Measurements from ENCODE around the gene TRAM2.

Gene TRAM2

DNA sequence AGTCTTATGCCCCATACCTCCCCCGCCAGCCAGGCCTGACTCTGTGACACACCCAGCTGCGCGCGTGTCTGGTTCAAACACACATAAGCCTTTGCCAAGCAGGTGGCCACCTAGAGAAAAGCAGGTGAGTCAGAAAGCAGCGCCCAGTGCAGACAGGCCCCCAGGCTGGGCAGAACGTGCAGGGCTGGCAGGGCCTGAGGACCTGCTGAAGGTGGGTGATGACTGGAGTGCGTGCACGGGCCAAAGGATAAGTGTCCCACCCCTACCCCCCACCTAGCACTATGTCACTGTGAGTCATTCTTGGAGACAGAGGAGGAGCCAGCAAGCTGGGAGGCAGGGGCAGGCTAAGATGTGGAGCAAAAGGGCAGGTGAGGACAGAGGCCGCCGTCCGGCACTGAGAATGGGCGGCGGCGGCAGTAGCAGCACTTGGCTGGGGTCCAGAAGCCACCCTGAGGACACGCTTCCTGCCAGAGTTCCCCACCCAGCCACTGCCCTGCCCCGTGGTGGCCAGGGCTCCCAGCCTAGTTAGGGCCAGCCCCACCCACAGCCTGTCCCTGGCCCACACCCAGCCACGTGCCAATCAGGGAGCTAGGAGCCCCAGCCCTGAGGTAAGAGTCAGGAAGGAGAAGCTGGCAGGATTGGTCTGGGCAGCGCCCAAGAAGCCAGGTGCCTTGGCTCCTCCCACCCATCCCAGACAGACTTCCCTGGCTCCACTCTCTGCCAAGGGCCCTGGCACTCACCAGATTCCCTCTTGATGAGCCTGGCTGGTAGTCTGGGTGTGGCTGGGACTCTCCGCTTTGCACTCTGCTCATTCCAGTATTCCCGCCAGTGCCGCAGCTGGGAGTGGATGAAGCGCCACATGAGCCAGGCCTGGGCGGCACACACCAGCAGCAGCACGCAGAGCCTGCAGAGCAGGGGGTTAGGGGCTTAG is 72.7 kb downstream of the TRAM2 start:
- TF ChIP-seq, protein P1, sequence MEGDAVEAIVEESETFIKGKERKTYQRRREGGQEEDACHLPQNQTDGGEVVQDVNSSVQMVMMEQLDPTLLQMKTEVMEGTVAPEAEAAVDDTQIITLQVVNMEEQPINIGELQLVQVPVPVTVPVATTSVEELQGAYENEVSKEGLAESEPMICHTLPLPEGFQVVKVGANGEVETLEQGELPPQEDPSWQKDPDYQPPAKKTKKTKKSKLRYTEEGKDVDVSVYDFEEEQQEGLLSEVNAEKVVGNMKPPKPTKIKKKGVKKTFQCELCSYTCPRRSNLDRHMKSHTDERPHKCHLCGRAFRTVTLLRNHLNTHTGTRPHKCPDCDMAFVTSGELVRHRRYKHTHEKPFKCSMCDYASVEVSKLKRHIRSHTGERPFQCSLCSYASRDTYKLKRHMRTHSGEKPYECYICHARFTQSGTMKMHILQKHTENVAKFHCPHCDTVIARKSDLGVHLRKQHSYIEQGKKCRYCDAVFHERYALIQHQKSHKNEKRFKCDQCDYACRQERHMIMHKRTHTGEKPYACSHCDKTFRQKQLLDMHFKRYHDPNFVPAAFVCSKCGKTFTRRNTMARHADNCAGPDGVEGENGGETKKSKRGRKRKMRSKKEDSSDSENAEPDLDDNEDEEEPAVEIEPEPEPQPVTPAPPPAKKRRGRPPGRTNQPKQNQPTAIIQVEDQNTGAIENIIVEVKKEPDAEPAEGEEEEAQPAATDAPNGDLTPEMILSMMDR (IDR thresholded peaks at IDR 0.05): no peak
- H3K4me3 ChIP-seq: peak overlapping the region; percentile 1
- peak overlapping the region; percentile 61 to 83 for H3K27ac ChIP-seq
- peak; percentile 96 for DNase-seq (ENCODE audit: low spot score)

DNA sequence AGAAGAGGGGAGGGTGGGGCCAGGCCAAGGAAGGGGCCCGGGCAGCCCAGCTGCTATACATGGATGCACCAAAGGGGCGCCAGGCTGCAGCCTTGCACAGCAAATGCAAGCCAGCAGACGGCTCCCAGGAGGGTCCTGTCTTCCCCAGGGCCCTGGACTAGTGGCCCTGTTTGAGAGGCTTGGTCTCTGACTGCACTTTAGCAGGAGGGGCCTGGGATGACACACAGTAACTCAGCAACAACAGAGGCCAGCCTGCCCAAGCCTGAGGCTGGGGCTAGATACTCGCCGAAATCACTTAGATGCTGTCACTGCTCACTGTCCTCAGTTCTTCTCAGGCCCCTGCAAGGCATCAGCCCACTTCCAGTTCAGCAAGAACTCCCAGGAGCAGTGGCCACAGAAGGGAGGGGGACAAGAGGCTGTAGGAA is 73.5 kb downstream of the TRAM2 start:
- TF ChIP-seq, protein P1 (IDR thresholded peaks at IDR 0.05): no peak
- DNase-seq (ENCODE audit: low spot score): no peak
- Histone ChIP-seq H3K27ac (peak overlapping the region; percentile 61 to 83), H3K4me3 (no peak overlapping the region)

DNA sequence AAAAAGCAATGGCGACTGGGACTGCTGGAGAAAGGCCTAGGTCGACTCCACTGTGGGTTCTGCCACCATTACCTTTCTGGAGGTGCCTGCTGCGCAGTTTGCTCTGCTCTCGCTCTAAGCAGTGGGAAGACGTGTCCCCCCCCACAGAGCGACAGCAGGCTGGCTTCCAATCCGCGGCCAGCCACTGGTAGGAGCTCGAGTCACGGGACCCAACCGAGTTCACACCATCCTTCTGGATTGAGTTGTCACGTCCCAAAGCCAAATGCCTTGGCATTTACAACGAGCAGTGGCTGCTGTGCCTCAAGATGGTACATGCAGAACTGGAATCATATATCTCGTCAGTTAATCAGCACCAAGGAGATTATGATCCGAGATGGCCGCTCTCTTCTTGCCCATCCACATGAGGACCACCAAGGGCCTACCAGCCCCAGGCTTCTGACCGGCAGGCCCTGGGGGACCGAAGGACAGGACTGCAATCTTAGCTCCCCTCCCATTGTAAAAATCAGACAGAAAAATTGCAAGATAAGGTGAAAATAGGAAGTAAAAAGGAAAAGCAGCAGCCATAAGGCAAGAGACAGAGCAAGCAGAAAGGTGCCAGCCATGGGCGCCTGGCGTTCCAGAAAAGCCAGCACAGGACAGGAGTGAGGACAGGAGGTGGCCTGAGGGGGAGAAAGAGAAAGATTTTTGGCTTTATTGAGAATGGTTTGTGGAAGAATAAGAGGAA is 74.4 kb downstream of the TRAM2 start:
- no peak overlapping the region for H3K27ac ChIP-seq
- no peak for DNase-seq (ENCODE audit: low spot score)
- H3K4me3 ChIP-seq: no peak overlapping the region
- TF ChIP-seq, protein P1 (IDR thresholded peaks at IDR 0.05): no peak

DNA sequence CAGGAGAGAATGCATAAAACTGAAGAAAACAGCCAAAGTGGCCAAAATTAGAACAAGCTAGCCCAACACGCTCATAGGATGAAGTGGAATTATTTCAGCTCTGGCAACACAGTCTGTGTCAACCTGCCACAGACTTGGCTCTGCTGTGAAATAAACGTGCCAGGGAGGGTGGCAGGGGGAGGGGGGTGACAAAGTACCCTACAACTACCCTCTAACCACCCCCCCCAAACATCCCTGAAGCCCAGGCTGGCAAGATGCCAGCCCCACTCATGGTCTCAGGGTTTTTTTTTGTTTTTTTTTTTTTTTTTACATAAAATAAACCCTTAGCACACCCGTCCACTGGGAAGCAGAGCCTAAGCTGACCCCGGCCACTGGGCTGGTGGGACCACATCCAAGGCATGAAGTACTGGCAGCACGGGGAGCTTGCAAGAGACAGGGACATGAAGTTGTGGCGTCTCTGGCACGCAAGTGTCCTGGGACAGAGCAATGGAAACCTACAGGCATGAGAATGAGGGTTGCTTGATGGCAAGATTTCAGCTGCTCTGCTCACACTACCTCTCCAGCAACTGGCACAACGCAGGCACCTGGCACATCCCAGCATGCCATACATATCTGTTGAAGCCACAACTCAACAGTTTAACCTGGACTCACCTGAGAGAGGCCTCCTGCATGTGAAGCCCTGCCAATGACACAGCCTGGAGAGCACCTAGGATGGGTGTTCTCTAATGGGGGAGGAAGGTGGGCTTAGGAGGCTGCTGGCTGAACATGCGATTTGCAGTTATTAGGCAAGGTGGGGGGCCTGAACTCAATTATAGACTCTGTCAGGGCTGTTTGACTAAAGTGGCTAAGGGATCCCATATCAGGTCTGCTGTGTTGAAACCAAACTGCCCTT is 76.4 kb downstream of the TRAM2 start:
- TF ChIP-seq, protein P1 (IDR thresholded peaks at IDR 0.05): no peak
- peak overlapping the region; percentile 68 to 81 for H3K27ac ChIP-seq

DNA sequence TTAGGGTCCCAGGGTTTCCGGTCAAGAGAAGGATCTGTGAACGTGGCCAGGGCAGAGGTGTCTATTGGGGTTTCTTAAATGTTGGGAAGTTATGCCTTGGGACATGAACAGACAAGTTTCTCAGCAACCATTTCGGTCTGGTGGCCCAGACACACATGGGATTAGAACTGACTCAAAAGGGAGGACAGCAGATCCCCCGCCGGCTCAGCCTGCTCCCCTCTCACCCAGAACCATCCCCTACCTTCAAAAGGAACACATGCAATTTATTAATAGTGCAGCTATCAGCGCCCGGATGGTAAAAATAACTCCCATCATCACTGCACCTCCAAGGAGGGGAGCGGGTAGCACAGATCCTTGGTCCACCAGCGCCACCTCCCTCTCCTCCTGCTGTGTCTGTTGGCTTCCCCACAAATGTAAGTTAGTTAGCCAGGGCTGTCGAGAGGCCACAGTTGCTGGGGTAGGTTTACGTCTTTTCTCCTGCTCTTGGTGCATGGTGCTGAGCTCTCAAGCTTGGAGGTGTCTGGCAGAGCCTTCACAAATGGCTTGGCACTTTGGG is 77.1 kb downstream of the TRAM2 start:
- no peak for DNase-seq (ENCODE audit: low spot score)
- Histone ChIP-seq H3K27ac (peak overlapping the region; percentile 68 to 81), H3K4me3 (peak overlapping the region; percentile 15)
- TF ChIP-seq, protein P1 (IDR thresholded peaks at IDR 0.05): no peak

More for the DNA sequence above, 76.4 kb downstream of the TRAM2 start:
- H3K4me3 ChIP-seq: peak overlapping the region; percentile 15
- DNase-seq (ENCODE audit: low spot score): no peak

DNA sequence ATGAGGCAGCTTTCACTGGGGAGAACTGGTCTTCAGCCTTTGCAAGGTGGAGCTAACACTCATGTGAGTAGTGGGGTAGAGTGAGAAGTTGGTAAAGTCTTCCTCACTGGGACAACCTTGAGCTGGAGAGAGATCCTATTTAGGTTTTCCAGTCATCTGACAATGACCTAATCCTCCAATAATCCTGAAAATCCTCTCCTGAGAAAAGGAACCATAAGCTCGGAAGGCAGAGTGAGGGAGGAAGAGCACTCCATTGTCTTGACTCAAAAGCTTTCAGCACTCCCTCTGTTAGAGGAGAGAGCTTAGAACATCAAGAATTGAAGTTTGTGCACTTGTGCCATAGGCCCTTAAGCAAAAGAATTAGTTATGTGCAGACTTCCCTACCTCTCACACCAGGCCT is 77.8 kb downstream of the TRAM2 start:
- Histone ChIP-seq H3K4me3 (no peak overlapping the region), H3K27ac (peak overlapping the region; percentile 68 to 81)
- no peak for DNase-seq (ENCODE audit: low spot score)
- TF ChIP-seq, protein P1 (IDR thresholded peaks at IDR 0.05): no peak
